Natural killer cell (primary cell): ENCODE measurements around the gene GALNTL6. TPM values are rescaled to one million over a fixed set of nuclear protein-coding genes. Genes with fewer than 3 reads are reported as not detected.

ENCODE experiments used
- ATAC-seq, 3 donors: fragments of 150-1000 bp in 2 of 3; fragments of 200-7000 bp in 1 of 3; cut with Tn5 transposase; 1 replicate in 1 of 3; 2 replicates in 2 of 3; pipeline ENCODE4 v1.10.0; 2021; ENCODE audit warnings: mild to moderate bottlenecking in 2 of 3, moderate library complexity in 2 of 3
- DNase-seq, 2 donors: peaks; one replicate each; pipeline versions ENCODE4 v3.0.0 to v3.0.0-alpha.2; 2013 to 2021; ENCODE audit warnings: mixed read lengths in 1 of 2
- H3K27ac ChIP-seq: one replicate; pipeline ENCODE4 v1.5.1; 2013; ENCODE audit warnings: mild to moderate bottlenecking, low read length
- H3K27me3 ChIP-seq: one replicate; pipeline ENCODE4 v1.6.1; 2013; ENCODE audit warnings: low read length; ENCODE audit not compliant: control insufficient read depth, insufficient read depth
- H3K36me3 ChIP-seq: one replicate; pipeline ENCODE4 v1.6.1; 2013; ENCODE audit warnings: low read length; ENCODE audit not compliant: control insufficient read depth, insufficient read depth
- H3K4me1 ChIP-seq: one replicate; pipeline ENCODE4 v1.6.1; 2013; ENCODE audit warnings: low read length; ENCODE audit not compliant: control insufficient read depth, insufficient read depth
- H3K4me3 ChIP-seq: one replicate; pipeline ENCODE4 v1.5.1; 2013; ENCODE audit warnings: low read length
- H3K9me3 ChIP-seq: one replicate; pipeline ENCODE4 v1.6.1; 2013; ENCODE audit warnings: low read length; ENCODE audit not compliant: control insufficient read depth, insufficient read depth
- H3K27ac Mint-ChIP-seq, 2 donors: one replicate each; pipeline ENCODE4 v1.8.0; 2022; ENCODE audit warnings: mild to moderate bottlenecking in 2 of 2, mixed read lengths in 2 of 2, moderate library complexity in 1 of 2
- H3K27me3 Mint-ChIP-seq, 2 donors: one replicate each; pipeline ENCODE4 v1.8.0; 2022; ENCODE audit warnings: low read depth in 2 of 2, mixed read lengths in 2 of 2
- H3K36me3 Mint-ChIP-seq: one replicate; pipeline ENCODE4 v1.8.0; 2022; ENCODE audit warnings: mixed read lengths
- H3K4me1 Mint-ChIP-seq, 2 donors: one replicate each; pipeline ENCODE4 v1.8.0; 2022; ENCODE audit warnings: mixed read lengths in 2 of 2
- H3K4me3 Mint-ChIP-seq: one replicate; pipeline ENCODE4 v1.8.0; 2022; ENCODE audit warnings: mild to moderate bottlenecking, moderate library complexity, mixed read lengths
- H3K9me3 Mint-ChIP-seq, 2 donors: one replicate each; pipeline ENCODE4 v1.8.0; 2022; ENCODE audit warnings: mixed read lengths in 2 of 2
- CTCF ChIP-seq: fragments of 200-600 bp; IDR thresholded peaks from one replicate; pipeline ENCODE4 v1.8.0; 2022; ENCODE audit warnings: antibody characterized with exemption
- WGBS: methylation state at CpG from one replicate; pipeline ENCODE4 v1.1.7; 2013; ENCODE audit warnings: missing lambda C conversion rate; ENCODE audit not compliant: insufficient coverage; 5-methylcytosine and 5-hydroxymethylcytosine counted together
- intact Hi-C: fragments of 100-400 bp; cut with micrococcal nuclease; formaldehyde crosslinking; loops from one replicate; pipeline ENCODE4 v1.14.2; 2022
- total RNA-seq, 4 donors: library from RNA; stranded (reverse); fragments of 120-200 nt in 1 of 4; gene quantifications; one replicate each; pipeline versions ENCODE4 v1.2.3 to v1.2.4, GENCODE V29; 2013 to 2022

The GALNTL6 gene
- total RNA-seq, 3 donors from 2014 or later (not counting 1 experiment from before 2014, with no cell fraction given) = not detected

- no peak overlapping the region for H3K4me3 Mint-ChIP-seq
- no peaks in the 10 kb centered on the region for H3K36me3 ChIP-seq
- peaks cover 3% of the 10 kb centered on the region for H3K9me3 ChIP-seq
- 92% methylated on average over 4 of the region's 4 CpGs for WGBS
- peaks cover 8 to 13% of the 10 kb centered on the region in 2 donors for H3K9me3 Mint-ChIP-seq
- H3K27ac ChIP-seq = no peak overlapping the region
- no peaks in the 10 kb centered on the region for H3K4me1 Mint-ChIP-seq
- H3K4me3 ChIP-seq = no peak overlapping the region
- H3K36me3 Mint-ChIP-seq = peaks cover 6% of the 10 kb centered on the region
- no peaks in the 10 kb centered on the region for H3K27me3 Mint-ChIP-seq
- H3K4me1 ChIP-seq = no peaks in the 10 kb centered on the region
- no peaks in the 10 kb centered on the region for H3K27me3 ChIP-seq
- TF ChIP-seq CTCF = no peak
- ATAC-seq = no peak
- no peak for DNase-seq
- intact Hi-C loops = no loop called here
- H3K27ac Mint-ChIP-seq = no peak overlapping the region
Observed at GRCh38 chr4:172095161-172095560, 282.0 kb downstream of the GALNTL6 start.

GRCh38 chr4:172096786-172097185 lies 283.6 kb downstream of the GALNTL6 start:
- Histone ChIP-seq H3K4me3 (no peak overlapping the region), H3K36me3 (no peaks in the 10 kb centered on the region), H3K27me3 (no peaks in the 10 kb centered on the region), H3K9me3 (peaks cover 3% of the 10 kb centered on the region), H3K27ac (no peak overlapping the region), H3K4me1 (no peaks in the 10 kb centered on the region)
- no peak for ATAC-seq
- no peak for DNase-seq
- no peaks in the 10 kb centered on the region for H3K27me3 Mint-ChIP-seq
- no peaks in the 10 kb centered on the region for H3K4me1 Mint-ChIP-seq
- TF ChIP-seq CTCF = no peak
- WGBS = no CpG with 5 or more reads among the region's 6 CpGs
- intact Hi-C loops = no loop called here
- H3K4me3 Mint-ChIP-seq = no peak overlapping the region
- peaks cover 6% of the 10 kb centered on the region for H3K36me3 Mint-ChIP-seq
- no peak overlapping the region for H3K27ac Mint-ChIP-seq
- H3K9me3 Mint-ChIP-seq = peaks cover 8 to 15% of the 10 kb centered on the region in 2 donors

- no peaks in the 10 kb centered on the region for H3K27me3 ChIP-seq
- WGBS = 86% methylated on average over 2 of the region's 2 CpGs
- H3K27ac Mint-ChIP-seq = no peak overlapping the region
- H3K27ac ChIP-seq = no peak overlapping the region
- ATAC-seq (no peak), DNase-seq (no peak)
- no peaks in the 10 kb centered on the region for H3K9me3 ChIP-seq
- intact Hi-C loops = no loop called here
- no peaks in the 10 kb centered on the region for H3K36me3 ChIP-seq
- H3K27me3 Mint-ChIP-seq = no peaks in the 10 kb centered on the region
- H3K4me3 ChIP-seq = no peak overlapping the region
- H3K4me1 Mint-ChIP-seq = no peaks in the 10 kb centered on the region
- peaks cover 6% of the 10 kb centered on the region for H3K36me3 Mint-ChIP-seq
- H3K4me1 ChIP-seq = no peaks in the 10 kb centered on the region
- no peak for TF ChIP-seq CTCF
- no peak overlapping the region for H3K4me3 Mint-ChIP-seq
- peaks cover 12 to 18% of the 10 kb centered on the region in 2 donors for H3K9me3 Mint-ChIP-seq
Observed at GRCh38 chr4:172099376-172099775, 286.2 kb downstream of the GALNTL6 start.

- H3K27me3 Mint-ChIP-seq = no peaks in the 10 kb centered on the region
- intact Hi-C loops = no loop called here
- Histone ChIP-seq H3K27ac (no peak overlapping the region), H3K36me3 (no peaks in the 10 kb centered on the region), H3K4me3 (no peak overlapping the region), H3K9me3 (no peaks in the 10 kb centered on the region), H3K4me1 (no peaks in the 10 kb centered on the region), H3K27me3 (no peaks in the 10 kb centered on the region)
- H3K4me1 Mint-ChIP-seq = no peaks in the 10 kb centered on the region
- 100% methylated on average over 1 of the region's 1 CpG for WGBS
- ATAC-seq (no peak), DNase-seq (no peak)
- no peak overlapping the region for H3K27ac Mint-ChIP-seq
- H3K9me3 Mint-ChIP-seq = peaks cover 17 to 20% of the 10 kb centered on the region in 2 donors
- peaks cover 4% of the 10 kb centered on the region for H3K36me3 Mint-ChIP-seq
- TF ChIP-seq CTCF = no peak
- no peak overlapping the region for H3K4me3 Mint-ChIP-seq
Observed at GRCh38 chr4:172103456-172103855, 290.3 kb downstream of the GALNTL6 start.
